OCI-LY7 (cell line): ENCODE results near the gene RPL13.

Experiments
- EZH2phosphoT487 ChIP-seq: fragments of 200-600 bp; sonication (generic); IDR thresholded peaks from 2 replicates; pipeline ENCODE4 v1.6.1; 2018; ENCODE audit warnings: low read depth, borderline replicate concordance, mild to moderate bottlenecking, mixed run types, antibody characterized with exemption, low read length, moderate library complexity, mixed read lengths
- TF ChIP-seq, protein P1 (sequence below): fragments of 200-600 bp; sonication (generic); conservative IDR thresholded peaks from 2 replicates; pipeline ENCODE4 v1.5.1; 2014; ENCODE audit warnings: mild to moderate bottlenecking, antibody characterized with exemption, low read length, moderate library complexity, mixed read lengths

DNA sequence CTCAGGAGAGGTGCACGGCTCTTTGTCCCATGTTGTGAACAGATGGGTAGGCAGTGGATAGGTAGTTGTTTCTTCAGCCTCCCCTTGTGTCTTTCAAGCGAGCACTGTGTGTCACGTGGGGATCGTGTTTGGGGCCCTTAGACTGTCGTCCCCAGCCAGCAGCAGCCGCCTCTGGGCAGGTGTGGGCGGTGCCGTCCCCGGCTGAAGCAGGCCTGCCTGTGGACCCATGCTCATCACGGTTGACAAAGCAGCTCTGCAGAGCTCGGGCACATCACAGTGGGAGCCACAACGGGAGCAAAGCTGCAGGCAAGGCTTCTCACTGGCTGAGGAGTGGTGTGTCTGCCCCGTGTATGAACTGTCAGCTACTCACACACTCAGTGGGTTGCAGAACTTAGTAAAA is 4.7 kb upstream of the RPL13 start:
- TF ChIP-seq, protein P1, sequence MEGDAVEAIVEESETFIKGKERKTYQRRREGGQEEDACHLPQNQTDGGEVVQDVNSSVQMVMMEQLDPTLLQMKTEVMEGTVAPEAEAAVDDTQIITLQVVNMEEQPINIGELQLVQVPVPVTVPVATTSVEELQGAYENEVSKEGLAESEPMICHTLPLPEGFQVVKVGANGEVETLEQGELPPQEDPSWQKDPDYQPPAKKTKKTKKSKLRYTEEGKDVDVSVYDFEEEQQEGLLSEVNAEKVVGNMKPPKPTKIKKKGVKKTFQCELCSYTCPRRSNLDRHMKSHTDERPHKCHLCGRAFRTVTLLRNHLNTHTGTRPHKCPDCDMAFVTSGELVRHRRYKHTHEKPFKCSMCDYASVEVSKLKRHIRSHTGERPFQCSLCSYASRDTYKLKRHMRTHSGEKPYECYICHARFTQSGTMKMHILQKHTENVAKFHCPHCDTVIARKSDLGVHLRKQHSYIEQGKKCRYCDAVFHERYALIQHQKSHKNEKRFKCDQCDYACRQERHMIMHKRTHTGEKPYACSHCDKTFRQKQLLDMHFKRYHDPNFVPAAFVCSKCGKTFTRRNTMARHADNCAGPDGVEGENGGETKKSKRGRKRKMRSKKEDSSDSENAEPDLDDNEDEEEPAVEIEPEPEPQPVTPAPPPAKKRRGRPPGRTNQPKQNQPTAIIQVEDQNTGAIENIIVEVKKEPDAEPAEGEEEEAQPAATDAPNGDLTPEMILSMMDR = no peak
- TF ChIP-seq EZH2phosphoT487 = no peak
